ENCODE results near the gene GNB1L.

The GNB1L gene

DNA sequence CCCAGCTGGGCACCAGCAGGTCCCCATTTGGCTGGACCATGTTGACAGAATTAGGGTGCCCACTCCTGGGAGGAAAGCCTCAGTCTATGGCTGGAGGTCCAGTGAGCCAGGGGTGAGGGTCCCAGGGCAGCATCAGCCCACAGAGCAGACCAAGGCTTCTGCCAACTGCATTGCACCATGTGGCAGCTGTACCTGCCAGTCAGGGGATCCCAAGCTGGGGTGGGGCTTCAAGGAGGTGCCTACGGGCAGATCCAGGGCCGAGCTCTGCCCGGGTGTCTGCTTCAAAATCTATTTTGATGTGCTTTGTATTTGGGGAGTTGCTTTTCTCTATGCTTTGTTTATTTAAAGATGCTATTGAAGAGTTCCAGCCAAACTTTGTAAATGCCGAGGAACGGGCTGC, 120.9 kb downstream of the GNB1L start:
- DNase-seq (ENCODE audit: low spot score): no peak

Data from NAMALWA (cell line).